Measurements from ENCODE around the gene PPP2R3C.

PPP2R3C gene

DNA sequence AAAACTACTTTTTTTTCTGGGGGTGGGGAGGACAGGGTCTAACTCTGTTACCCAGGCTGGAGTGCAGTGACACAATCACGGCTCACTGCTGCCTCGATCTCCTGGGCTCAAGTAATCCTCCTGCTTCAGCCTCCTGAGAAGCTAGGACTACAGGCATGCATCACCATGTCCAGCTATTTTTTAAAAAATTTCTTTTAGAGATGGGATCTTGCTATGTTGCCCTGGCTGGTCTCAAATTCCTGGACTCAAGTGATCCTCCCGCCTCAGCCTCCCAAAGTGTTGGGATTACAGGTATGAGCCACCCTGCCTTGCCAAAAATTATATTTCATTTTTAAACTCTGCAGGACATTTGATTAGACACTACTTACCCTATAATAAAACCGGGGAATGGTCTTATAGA lies 5.5 kb downstream of the PPP2R3C start:
- H4K20me1 ChIP-seq (ENCODE audit: insufficient read depth) = no peaks in the 10 kb centered on the region
- TF ChIP-seq, protein P1, sequence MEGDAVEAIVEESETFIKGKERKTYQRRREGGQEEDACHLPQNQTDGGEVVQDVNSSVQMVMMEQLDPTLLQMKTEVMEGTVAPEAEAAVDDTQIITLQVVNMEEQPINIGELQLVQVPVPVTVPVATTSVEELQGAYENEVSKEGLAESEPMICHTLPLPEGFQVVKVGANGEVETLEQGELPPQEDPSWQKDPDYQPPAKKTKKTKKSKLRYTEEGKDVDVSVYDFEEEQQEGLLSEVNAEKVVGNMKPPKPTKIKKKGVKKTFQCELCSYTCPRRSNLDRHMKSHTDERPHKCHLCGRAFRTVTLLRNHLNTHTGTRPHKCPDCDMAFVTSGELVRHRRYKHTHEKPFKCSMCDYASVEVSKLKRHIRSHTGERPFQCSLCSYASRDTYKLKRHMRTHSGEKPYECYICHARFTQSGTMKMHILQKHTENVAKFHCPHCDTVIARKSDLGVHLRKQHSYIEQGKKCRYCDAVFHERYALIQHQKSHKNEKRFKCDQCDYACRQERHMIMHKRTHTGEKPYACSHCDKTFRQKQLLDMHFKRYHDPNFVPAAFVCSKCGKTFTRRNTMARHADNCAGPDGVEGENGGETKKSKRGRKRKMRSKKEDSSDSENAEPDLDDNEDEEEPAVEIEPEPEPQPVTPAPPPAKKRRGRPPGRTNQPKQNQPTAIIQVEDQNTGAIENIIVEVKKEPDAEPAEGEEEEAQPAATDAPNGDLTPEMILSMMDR (conservative IDR thresholded peaks at IDR 0.05; ENCODE audit: low read depth, low read length) = no peak
- no peaks in the 10 kb centered on the region for H3K27me3 ChIP-seq (ENCODE audit: insufficient read depth, low read depth)
- no peak overlapping the region for H3K9ac ChIP-seq
- H3K79me2 ChIP-seq (ENCODE audit: insufficient read depth, low read depth) = peaks cover 5% of the 10 kb centered on the region; the same call in 1 of the 2 replicates
- no peak overlapping the region for H3K27ac ChIP-seq
- H3K4me1 ChIP-seq (ENCODE audit: low read depth, poor library complexity, severe bottlenecking) = no peaks in the 10 kb centered on the region
- H3K36me3 ChIP-seq (ENCODE audit: insufficient read depth) = peaks cover 5% of the 10 kb centered on the region; the same call in 1 of the 2 replicates
- H3K4me2 ChIP-seq = no peak overlapping the region
- H2AFZ ChIP-seq (ENCODE audit: low read depth) = no peak overlapping the region
- no peak overlapping the region for H3K4me3 ChIP-seq (IDR thresholded peaks at IDR 0.05; ENCODE audit: insufficient read depth, low read depth, low read length)

DNA sequence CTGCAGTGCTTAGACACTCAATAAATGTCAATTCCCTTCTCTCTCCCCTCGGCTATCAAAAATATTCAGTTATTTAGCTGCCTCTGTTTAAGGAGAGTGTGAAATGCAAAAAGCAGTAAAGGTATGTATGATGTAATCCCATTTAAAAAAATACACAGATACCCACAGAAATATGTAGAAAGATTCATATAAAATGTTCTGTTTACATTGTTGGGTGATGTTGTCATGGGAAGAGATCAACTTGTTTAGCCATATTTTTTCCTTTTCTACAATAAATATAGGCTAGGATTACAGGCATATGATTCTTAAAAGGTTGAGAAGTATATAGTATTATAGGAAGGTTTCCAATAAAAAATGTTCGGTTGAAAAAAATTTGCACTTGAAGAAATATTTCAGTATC lies 7.8 kb downstream of the PPP2R3C start:
- Histone ChIP-seq H2AFZ (ENCODE audit: low read depth) (no peak overlapping the region), H3K4me1 (ENCODE audit: low read depth, poor library complexity, severe bottlenecking) (no peaks in the 10 kb centered on the region), H3K36me3 (ENCODE audit: insufficient read depth) (peaks cover 5% of the 10 kb centered on the region; the same call in 1 of the 2 replicates), H3K9ac (no peak overlapping the region), H4K20me1 (ENCODE audit: insufficient read depth) (no peaks in the 10 kb centered on the region), H3K4me2 (no peak overlapping the region), H3K4me3 (IDR thresholded peaks at IDR 0.05; ENCODE audit: insufficient read depth, low read depth, low read length) (no peak overlapping the region), H3K27me3 (ENCODE audit: insufficient read depth, low read depth) (no peaks in the 10 kb centered on the region), H3K27ac (no peak overlapping the region), H3K79me2 (ENCODE audit: insufficient read depth, low read depth) (no peaks in the 10 kb centered on the region)
- TF ChIP-seq, protein P1 (conservative IDR thresholded peaks at IDR 0.05; ENCODE audit: low read depth, low read length) = no peak

DNA sequence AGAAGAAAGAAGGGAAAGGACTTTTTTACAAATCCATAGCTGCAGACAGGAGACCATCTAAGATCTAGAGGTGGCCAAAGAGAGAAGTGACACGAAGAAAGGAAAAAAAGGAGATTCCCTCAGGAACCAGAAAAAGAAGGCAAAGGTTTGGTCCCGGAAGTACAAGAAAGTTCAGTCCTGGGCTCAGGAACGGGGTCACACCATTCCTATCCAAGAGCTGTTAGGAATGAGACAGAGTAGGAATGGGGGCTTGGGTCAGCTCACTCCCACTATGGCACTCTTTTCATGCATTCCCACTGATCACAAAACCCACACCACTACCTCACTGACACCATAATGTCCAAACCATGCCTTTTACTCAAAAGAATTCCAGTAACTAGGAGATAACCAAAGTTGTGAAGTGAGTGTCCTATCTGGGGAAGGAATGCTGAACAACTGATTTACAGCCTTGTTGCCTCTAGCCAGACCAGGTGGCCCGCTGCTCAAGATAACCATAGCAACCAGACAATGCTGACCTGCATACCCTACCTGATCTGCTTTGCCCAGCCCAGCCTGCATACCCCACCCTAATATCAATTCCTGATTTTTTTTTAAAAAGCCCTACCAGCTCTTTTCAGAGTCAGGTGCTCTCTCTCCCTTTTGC lies 8.4 kb downstream of the PPP2R3C start:
- H3K9ac ChIP-seq = no peak overlapping the region
- peaks cover 5% of the 10 kb centered on the region; the same call in 1 of the 2 replicates for H3K36me3 ChIP-seq (ENCODE audit: insufficient read depth)
- no peak overlapping the region for H3K4me3 ChIP-seq (IDR thresholded peaks at IDR 0.05; ENCODE audit: insufficient read depth, low read depth, low read length)
- no peaks in the 10 kb centered on the region for H3K4me1 ChIP-seq (ENCODE audit: low read depth, poor library complexity, severe bottlenecking)
- no peaks in the 10 kb centered on the region for H3K79me2 ChIP-seq (ENCODE audit: insufficient read depth, low read depth)
- no peaks in the 10 kb centered on the region for H4K20me1 ChIP-seq (ENCODE audit: insufficient read depth)
- H3K27ac ChIP-seq = no peak overlapping the region
- H3K4me2 ChIP-seq = no peak overlapping the region
- no peak overlapping the region for H2AFZ ChIP-seq (ENCODE audit: low read depth)
- TF ChIP-seq, protein P1 (conservative IDR thresholded peaks at IDR 0.05; ENCODE audit: low read depth, low read length) = no peak
- H3K27me3 ChIP-seq (ENCODE audit: insufficient read depth, low read depth) = no peaks in the 10 kb centered on the region

DNA sequence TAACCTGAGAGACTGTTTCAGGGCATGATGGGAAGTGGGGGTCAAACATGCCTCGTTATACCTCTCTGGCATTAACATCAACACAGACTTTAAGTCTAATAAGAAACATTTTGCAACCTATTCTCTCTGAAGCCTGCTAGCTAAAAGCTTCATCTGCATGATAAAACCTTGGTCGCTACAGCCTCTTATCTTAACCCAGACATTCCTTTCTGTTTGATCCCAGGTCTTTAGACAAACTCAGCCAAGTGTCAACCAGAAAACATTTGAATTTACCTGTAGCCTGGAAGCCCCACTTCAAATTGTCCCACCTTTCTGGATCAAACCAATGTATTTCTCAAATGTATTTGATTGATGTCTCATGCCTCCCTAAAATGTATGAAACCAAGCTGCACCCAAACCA lies 9.1 kb downstream of the PPP2R3C start:
- Histone ChIP-seq H3K79me2 (ENCODE audit: insufficient read depth, low read depth) (no peaks in the 10 kb centered on the region), H3K4me3 (IDR thresholded peaks at IDR 0.05; ENCODE audit: insufficient read depth, low read depth, low read length) (no peak overlapping the region), H3K9ac (no peak overlapping the region), H3K27ac (no peak overlapping the region), H3K36me3 (ENCODE audit: insufficient read depth) (peaks cover 5% of the 10 kb centered on the region; the same call in 1 of the 2 replicates), H4K20me1 (ENCODE audit: insufficient read depth) (no peaks in the 10 kb centered on the region), H3K4me2 (no peak overlapping the region), H3K4me1 (ENCODE audit: low read depth, poor library complexity, severe bottlenecking) (no peaks in the 10 kb centered on the region), H2AFZ (ENCODE audit: low read depth) (no peak overlapping the region), H3K27me3 (ENCODE audit: insufficient read depth, low read depth) (no peaks in the 10 kb centered on the region)
- TF ChIP-seq, protein P1 (conservative IDR thresholded peaks at IDR 0.05; ENCODE audit: low read depth, low read length) = no peak

Data from KMS-11 (cell line).